K562 (cell line): Measurements from ENCODE around the gene MED29. TPM values are rescaled to one million over a fixed set of nuclear protein-coding genes. Genes with fewer than 3 reads are reported as not detected.

Experiments
- BMI1 ChIP-seq: fragments of 150-350 bp; IDR thresholded peaks from 2 replicates; pipeline ENCODE4 v1.6.1; 2014; ENCODE audit warnings: low read length
- CBFA2T3 ChIP-seq: fragments of 450-650 bp; IDR thresholded peaks from 2 replicates; pipeline ENCODE4 v1.6.1; 2017
- CEBPB ChIP-seq: fragments of 450-650 bp; IDR thresholded peaks from 2 replicates; pipeline ENCODE4 v1.6.1; 2016; ENCODE audit warnings: missing genetic modification characterization, missing compliant biosample characterization
- ELF1 ChIP-seq: fragments of 200-800 bp; sonication (Bioruptor generic); IDR thresholded peaks from 2 replicates; pipeline ENCODE4 v1.6.1; 2016; ENCODE audit warnings: missing genetic modification characterization, missing compliant biosample characterization
- MAZ ChIP-seq, 2 experiments: fragments of 450-650 bp in 1 of 2; sonication (generic) in 1 of 2; formaldehyde crosslinking; IDR thresholded peaks in 1 of 2; conservative IDR thresholded peaks in 1 of 2; 2 replicates each; pipeline versions ENCODE4 v1.4.0 to v1.5.0; 2020; ENCODE audit warnings: mild to moderate bottlenecking in 1 of 2, missing genetic modification reagents in 1 of 2
- NUFIP1 ChIP-seq: fragments of 450-650 bp; IDR thresholded peaks from 2 replicates; pipeline ENCODE4 v1.6.1; 2018; ENCODE audit not compliant: partially characterized antibody
- SMARCB1 ChIP-seq: IDR thresholded peaks from 2 replicates; pipeline ENCODE4 v1.6.1; 2011; ENCODE audit warnings: improper control_type of control experiment, low read depth; ENCODE audit not compliant: insufficient read length
- SNIP1 ChIP-seq: fragments of 450-650 bp; IDR thresholded peaks from 2 replicates; pipeline ENCODE4 v1.7.1; 2017; ENCODE audit warnings: low read depth, mild to moderate bottlenecking
- polyA plus RNA-seq, 8 experiments: library from polyadenylated mRNA; depleted of rRNA in 4 of 8; stranded (reverse) in 5 of 8; unstranded in 3 of 8; fragments of >200 nt; fragmentation: Nextera tagmentation in 2 of 8; fragmentation: Illumina TruSeq in 1 of 8; extraction: Ambion mirVana in 2 of 8; extraction: Trizol in 1 of 8; gene quantifications; 2 replicates each; pipeline versions ENCODE4 v1.2.1 to v1.2.3, GENCODE V29; 2011 to 2014; ENCODE audit warnings: inconsistent platforms in 1 of 8, missing spikeins in 1 of 8
- total RNA-seq, 7 experiments: library from RNA; depleted of rRNA in 6 of 7; stranded (reverse); fragments of >200 nt in 6 of 7; fragmentation: Illumina TruSeq in 2 of 7; extraction: Trizol in 2 of 7; gene quantifications; 2 replicates each; pipeline versions ENCODE4 v1.2.1 to v1.2.3, GENCODE V29; 2011 to 2021; ENCODE audit warnings: low replicate concordance in 1 of 7
- TF ChIP-seq, protein P1 (sequence below): IDR thresholded peaks from 2 replicates; pipeline ENCODE4 v1.6.1; 2014; ENCODE audit warnings: antibody characterized with exemption

The MED29 gene
- total and polyA plus RNA-seq, 9 of the 15 experiments (the other 6 are each of a cell fraction or from before 2014, with no cell fraction given), result 1.8 to 22.6 (median 12.4) TPM

DNA sequence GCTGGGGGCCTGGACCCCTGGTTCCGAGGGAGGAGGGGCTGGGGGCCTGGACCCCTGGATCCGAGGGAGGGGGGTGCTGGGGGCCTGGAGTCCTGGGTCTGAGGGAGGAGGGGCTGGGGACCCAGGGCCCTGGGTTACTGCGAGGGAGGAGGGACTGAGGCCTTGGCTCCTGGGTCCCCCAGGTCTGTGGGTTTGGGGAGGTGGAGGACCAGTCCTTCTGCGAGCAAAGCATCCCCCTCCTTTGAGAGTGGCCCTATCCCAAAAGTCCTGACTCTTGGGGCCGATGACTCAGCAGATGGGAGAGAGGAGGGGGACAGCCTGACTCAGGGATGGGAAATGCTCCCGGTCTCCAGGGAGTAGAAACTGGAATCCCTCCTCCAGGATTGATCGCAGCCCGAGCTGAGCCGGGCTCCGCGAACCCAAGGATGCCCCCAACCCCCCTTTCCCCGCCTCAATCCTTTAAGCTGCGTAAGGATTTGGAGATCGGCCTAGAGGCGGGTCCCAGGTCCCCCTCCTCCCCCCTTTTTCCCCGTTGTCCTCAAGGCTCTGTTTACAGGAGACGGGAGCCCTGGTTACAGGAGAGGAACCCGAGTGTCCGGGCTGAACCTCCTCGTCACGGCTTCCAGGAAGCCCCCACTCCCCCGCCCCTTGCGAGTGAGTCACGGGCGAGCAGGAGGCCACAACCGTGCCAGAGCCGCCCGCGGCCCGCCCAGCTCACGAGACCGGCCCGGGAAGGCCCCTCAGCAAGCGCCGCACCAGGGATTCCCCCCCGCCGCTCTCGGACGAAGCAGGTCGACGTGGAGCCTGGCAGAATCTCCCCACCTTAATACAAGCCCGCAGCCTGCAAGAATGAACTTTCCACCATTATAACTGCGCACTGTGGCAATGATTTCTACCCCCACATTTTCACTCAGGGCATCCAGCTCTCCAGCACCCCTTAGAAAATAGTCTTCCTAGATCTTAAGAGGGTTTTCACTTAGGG is 12.4 kb downstream of the MED29 start (continued):
- peak; percentile 94 to 95 for TF ChIP-seq MAZ (CRISPR knock-in tag; conservative IDR thresholded peaks at IDR 0.05 in 1 of 2, IDR thresholded peaks at IDR 0.05 in 1 of 2)
- TF ChIP-seq CBFA2T3, result peak; percentile 34; the same call in 1 of the 2 replicates
- TF ChIP-seq BMI1, result no peak
- TF ChIP-seq SNIP1, result peak; percentile 26; the same call in 1 of the 2 replicates
- TF ChIP-seq ELF1 (tag), result peak; percentile 56; the same call in 1 of the 2 replicates
- TF ChIP-seq, protein P1, sequence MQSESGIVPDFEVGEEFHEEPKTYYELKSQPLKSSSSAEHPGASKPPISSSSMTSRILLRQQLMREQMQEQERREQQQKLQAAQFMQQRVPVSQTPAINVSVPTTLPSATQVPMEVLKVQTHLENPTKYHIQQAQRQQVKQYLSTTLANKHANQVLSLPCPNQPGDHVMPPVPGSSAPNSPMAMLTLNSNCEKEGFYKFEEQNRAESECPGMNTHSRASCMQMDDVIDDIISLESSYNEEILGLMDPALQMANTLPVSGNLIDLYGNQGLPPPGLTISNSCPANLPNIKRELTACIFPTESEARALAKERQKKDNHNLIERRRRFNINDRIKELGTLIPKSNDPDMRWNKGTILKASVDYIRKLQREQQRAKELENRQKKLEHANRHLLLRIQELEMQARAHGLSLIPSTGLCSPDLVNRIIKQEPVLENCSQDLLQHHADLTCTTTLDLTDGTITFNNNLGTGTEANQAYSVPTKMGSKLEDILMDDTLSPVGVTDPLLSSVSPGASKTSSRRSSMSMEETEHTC, result peak; percentile 89
- no peak for TF ChIP-seq CEBPB (tag)
- TF ChIP-seq NUFIP1, result no peak
- TF ChIP-seq SMARCB1, result no peak
- TF ChIP-seq, all 486 proteins: peak for 116
